Ectodermal cell (in vitro differentiated cells): ENCODE data around the gene MPZL3.

Experiments
- H3K27ac ChIP-seq: 2 replicates; pipeline ENCODE4 v1.7.0; 2013; ENCODE audit warnings: mild to moderate bottlenecking, low read depth, low read length; ENCODE audit not compliant: insufficient read depth, poor library complexity, severe bottlenecking
- H3K27me3 ChIP-seq: 2 replicates; pipeline ENCODE4 v1.7.0; 2013; ENCODE audit warnings: mild to moderate bottlenecking, low read length; ENCODE audit not compliant: insufficient read depth, control insufficient read depth, poor library complexity, severe bottlenecking
- H3K36me3 ChIP-seq: one replicate; pipeline ENCODE4 v1.7.0; 2013; ENCODE audit warnings: low read length; ENCODE audit not compliant: control insufficient read depth, insufficient read depth
- H3K4me1 ChIP-seq: one replicate; pipeline ENCODE4 v1.7.0; 2013; ENCODE audit warnings: low read length; ENCODE audit not compliant: control insufficient read depth, insufficient read depth
- H3K4me3 ChIP-seq: 2 replicates; pipeline ENCODE4 v1.7.0; 2013; ENCODE audit warnings: low read depth, low read length, control low read depth; ENCODE audit not compliant: insufficient read depth
- H3K9me3 ChIP-seq: 2 replicates; pipeline ENCODE4 v1.7.0; 2013; ENCODE audit warnings: mild to moderate bottlenecking, low read length, moderate library complexity; ENCODE audit not compliant: control insufficient read depth
- WGBS, 2 experiments: methylation state at CpG; one replicate each; pipeline ENCODE4 v1.1.7; 2013; ENCODE audit warnings: missing lambda C conversion rate in 2 of 2; 5-methylcytosine and 5-hydroxymethylcytosine counted together

MPZL3 gene

GRCh38 chr11:118265954-118266353 lies 13.8 kb upstream of the MPZL3 start:
- H3K4me3 ChIP-seq = no peak overlapping the region
- H3K9me3 ChIP-seq = no peaks in the 10 kb centered on the region
- H3K27ac ChIP-seq = no peak overlapping the region
- H3K27me3 ChIP-seq = peaks cover 78% of the 10 kb centered on the region
- WGBS, 2 experiments = 96 to 100% methylated on average over 1 of the region's 1 CpG
- H3K36me3 ChIP-seq = no peaks in the 10 kb centered on the region
- peaks cover 10% of the 10 kb centered on the region for H3K4me1 ChIP-seq

- H3K36me3 ChIP-seq = no peaks in the 10 kb centered on the region
- H3K4me3 ChIP-seq = no peak overlapping the region
- peaks cover 10% of the 10 kb centered on the region for H3K4me1 ChIP-seq
- WGBS, 2 experiments = 50% methylated on average over 13 of the region's 13 CpGs
- peaks cover 75% of the 10 kb centered on the region for H3K27me3 ChIP-seq
- no peak overlapping the region for H3K27ac ChIP-seq
- H3K9me3 ChIP-seq = no peaks in the 10 kb centered on the region
Observed at GRCh38 chr11:118264569-118265465, 12.7 kb upstream of the MPZL3 start.

- H3K27me3 ChIP-seq = peaks cover 69% of the 10 kb centered on the region
- H3K36me3 ChIP-seq = no peaks in the 10 kb centered on the region
- H3K4me1 ChIP-seq = peaks cover 10% of the 10 kb centered on the region
- WGBS, 2 experiments = 18 to 23% methylated on average over 19 of the region's 19 CpGs
- H3K4me3 ChIP-seq = peak within 1 kb of the TSS; percentile 8
- H3K9me3 ChIP-seq = no peaks in the 10 kb centered on the region
- no peak within 1 kb of the TSS for H3K27ac ChIP-seq
Observed at GRCh38 chr11:118263695-118264568, 11.8 kb upstream of the MPZL3 start, which contains the start of gene MPZL2. Gene MPZL2, minus strand, starts transcription at chr11:118264297. Its CDS starts 144 bp downstream, at chr11:118264153.

GRCh38 chr11:118263112-118263511 lies 10.9 kb upstream of the MPZL3 start:
- peaks cover 10% of the 10 kb centered on the region for H3K4me1 ChIP-seq
- no peak overlapping the region for H3K27ac ChIP-seq
- H3K4me3 ChIP-seq = no peak overlapping the region
- no peaks in the 10 kb centered on the region for H3K9me3 ChIP-seq
- peaks cover 64% of the 10 kb centered on the region for H3K27me3 ChIP-seq
- H3K36me3 ChIP-seq = no peaks in the 10 kb centered on the region
- 85 to 96% methylated on average over 3 to 4 of the region's 4 CpGs for WGBS, 2 experiments

- Histone ChIP-seq H3K36me3 (no peaks in the 10 kb centered on the region), H3K4me3 (no peak overlapping the region), H3K27me3 (peaks cover 54% of the 10 kb centered on the region), H3K4me1 (peaks cover 10% of the 10 kb centered on the region), H3K27ac (no peak overlapping the region), H3K9me3 (no peaks in the 10 kb centered on the region)
- 91 to 97% methylated on average over 3 of the region's 3 CpGs for WGBS, 2 experiments
Observed at GRCh38 chr11:118260353-118260752, 8.2 kb upstream of the MPZL3 start.

GRCh38 chr11:118259138-118259537 lies 7.0 kb upstream of the MPZL3 start:
- 100% methylated on average over 1 of the region's 1 CpG for WGBS, 2 experiments
- H3K27me3 ChIP-seq = peaks cover 54% of the 10 kb centered on the region

GRCh38 chr11:118258410-118258809 lies 6.2 kb upstream of the MPZL3 start:
- 0% methylated on average over 1 of the region's 1 CpG for WGBS, 2 experiments
- Histone ChIP-seq H3K27me3 (peaks cover 54% of the 10 kb centered on the region), H3K9me3 (no peaks in the 10 kb centered on the region), H3K4me3 (no peak overlapping the region), H3K36me3 (no peaks in the 10 kb centered on the region), H3K4me1 (no peaks in the 10 kb centered on the region), H3K27ac (no peak overlapping the region)

More at GRCh38 chr11:118259138-118259537, 7.0 kb upstream of the MPZL3 start:
- H3K36me3 ChIP-seq = no peaks in the 10 kb centered on the region
- H3K4me1 ChIP-seq = peaks cover 7% of the 10 kb centered on the region
- no peak overlapping the region for H3K27ac ChIP-seq
- no peaks in the 10 kb centered on the region for H3K9me3 ChIP-seq
- H3K4me3 ChIP-seq = no peak overlapping the region

- H3K27me3 ChIP-seq = peaks cover 65% of the 10 kb centered on the region
- 77 to 88% methylated on average over 2 to 3 of the region's 3 CpGs for WGBS, 2 experiments
- peak overlapping the region; percentile 72 for H3K4me3 ChIP-seq
- no peaks in the 10 kb centered on the region for H3K9me3 ChIP-seq
- H3K27ac ChIP-seq = no peak overlapping the region
- no peaks in the 10 kb centered on the region for H3K36me3 ChIP-seq
- H3K4me1 ChIP-seq = no peaks in the 10 kb centered on the region
Observed at GRCh38 chr11:118252688-118253087, 523 bp upstream of the MPZL3 start.

- Histone ChIP-seq H3K36me3 (no peaks in the 10 kb centered on the region), H3K27ac (no peak overlapping the region), H3K4me3 (no peak overlapping the region), H3K4me1 (no peaks in the 10 kb centered on the region), H3K9me3 (no peaks in the 10 kb centered on the region), H3K27me3 (peaks cover 66% of the 10 kb centered on the region)
- 83 to 87% methylated on average over 1 of the region's 1 CpG for WGBS, 2 experiments
Observed at GRCh38 chr11:118247041-118247440, 5.1 kb downstream of the MPZL3 start.
